Measurements from ENCODE around the gene LMNA.
"Not testable (repeated sequence)": the region's sequence is repeated elsewhere in the genome, so short reads cannot be mapped to it uniquely, and the experiment has no call there.

Gene LMNA

DNA sequence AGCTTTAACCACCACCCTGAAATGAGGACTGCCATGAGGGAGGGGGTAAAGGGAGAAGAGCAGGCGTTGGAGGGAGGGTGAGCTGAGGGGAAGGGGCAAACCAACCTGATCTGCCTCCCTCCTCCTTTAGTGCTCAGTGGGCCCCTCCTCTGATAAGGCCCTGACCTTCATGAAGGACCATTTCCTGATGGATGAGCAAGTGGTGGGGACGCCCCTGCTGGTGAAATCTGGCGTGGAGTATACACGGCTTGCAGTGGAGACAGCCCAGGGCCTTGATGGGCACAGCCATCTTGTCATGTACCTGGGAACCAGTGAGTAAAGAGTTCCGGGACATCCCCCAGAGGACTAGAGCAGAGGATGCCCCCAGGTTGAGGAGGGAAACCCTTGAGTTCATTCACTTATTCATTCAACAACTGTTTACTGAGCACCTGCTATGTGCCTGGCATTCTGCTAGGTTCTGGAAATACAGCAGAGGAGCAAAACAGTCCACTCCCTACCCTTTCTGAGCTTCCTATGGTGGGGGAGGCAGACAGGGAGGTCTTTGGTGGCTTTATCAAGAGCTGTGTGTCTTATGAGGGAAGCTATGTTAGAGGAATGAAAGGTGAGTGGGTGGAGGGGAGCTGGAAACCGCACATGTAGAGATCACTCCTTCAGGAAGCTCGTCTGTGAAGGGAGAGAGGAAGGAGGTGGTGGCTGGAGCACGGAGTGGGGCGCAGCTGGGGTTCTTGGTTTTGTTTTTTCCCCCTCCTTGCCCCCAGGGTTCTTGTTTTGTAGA is 58.4 kb downstream of the LMNA start:
- no peak for DNase-seq

DNA sequence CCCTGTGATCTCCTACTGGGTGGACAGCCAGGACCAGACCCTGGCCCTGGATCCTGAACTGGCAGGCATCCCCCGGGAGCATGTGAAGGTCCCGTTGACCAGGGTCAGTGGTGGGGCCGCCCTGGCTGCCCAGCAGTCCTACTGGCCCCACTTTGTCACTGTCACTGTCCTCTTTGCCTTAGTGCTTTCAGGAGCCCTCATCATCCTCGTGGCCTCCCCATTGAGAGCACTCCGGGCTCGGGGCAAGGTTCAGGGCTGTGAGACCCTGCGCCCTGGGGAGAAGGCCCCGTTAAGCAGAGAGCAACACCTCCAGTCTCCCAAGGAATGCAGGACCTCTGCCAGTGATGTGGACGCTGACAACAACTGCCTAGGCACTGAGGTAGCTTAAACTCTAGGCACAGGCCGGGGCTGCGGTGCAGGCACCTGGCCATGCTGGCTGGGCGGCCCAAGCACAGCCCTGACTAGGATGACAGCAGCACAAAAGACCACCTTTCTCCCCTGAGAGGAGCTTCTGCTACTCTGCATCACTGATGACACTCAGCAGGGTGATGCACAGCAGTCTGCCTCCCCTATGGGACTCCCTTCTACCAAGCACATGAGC is 62.2 kb downstream of the LMNA start:
- DNase-seq, result no peak

DNA sequence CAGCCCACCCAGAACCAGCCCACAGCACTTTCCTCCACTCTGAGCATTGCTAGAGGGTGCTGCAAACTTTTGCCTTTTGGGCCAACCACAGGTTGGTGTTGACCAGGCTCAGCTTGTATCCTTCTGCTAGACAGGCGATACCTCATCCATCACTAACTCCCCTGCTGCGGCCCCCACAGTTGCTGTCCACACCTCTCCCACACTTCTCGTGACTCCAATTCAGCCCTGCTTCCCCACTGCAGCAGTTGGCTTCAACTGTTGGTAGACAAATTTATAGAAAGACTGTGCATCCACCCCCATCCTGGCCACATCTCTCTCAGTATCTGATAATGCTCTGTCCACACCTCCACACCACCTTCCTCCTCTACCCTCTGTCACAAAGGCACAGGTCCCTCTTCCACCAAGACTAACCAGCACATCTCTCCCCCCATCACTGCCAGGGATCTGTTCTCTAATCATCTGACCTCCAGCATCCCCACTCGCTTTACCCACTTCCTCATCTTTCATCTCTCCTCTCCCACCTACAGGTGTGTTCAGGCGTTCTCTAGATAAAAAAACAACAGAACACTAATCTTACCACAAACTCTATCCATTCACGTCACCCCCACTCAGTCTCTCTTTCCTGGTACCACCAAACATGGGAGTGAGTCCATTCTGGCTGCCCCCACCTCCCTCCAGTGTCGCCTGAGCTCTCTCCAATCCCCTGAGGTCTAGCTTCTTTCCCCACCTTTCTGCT is 63.6 kb downstream of the LMNA start:
- DNase-seq, result no peak

DNA sequence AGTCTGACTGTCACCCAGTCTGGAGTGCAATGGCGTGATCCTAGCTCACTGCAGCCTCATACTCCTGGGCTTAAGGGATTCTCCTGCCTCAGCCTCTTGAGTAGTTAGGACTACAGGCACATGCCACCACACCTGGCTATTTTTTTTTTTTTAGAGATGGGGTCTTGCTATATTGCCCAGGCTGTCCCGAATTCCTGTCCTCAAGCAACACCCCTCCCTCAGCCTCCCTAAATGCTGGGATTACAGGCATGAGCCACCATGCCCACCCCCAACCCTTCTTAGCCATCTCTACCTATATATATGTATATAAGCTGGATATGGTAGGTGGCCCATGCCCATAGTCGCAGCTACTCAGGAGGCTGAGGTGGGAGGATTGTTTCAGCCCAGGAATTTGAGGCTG is 66.0 kb downstream of the LMNA start:
- DNase-seq, result no peak

DNA sequence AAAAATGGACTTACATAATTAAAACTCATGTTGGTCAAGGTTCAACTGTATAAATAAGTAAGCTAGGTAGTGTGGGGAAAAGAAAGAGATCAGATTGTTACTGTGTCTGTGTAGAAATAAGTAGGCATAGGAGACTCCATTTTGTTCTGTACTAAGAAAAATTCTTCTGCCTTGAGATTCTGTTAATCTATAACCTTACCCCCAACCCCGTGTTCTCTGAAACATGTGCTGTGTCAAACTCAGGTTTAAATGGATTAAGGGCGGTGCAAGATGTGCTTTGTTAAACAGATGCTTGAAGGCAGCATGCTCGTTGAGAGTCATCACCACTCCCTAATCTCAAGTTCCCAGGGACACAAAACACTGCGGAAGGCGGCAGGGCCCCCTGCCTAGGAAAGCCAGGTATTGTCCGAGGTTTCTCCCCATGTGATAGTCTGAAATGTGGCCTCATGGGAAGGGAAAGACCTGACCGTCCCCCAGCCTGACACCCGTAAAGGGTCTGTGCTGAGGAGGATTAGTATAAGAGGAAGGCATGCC is 66.9 kb downstream of the LMNA start:
- DNase-seq, result not testable (repeated sequence)

DNA sequence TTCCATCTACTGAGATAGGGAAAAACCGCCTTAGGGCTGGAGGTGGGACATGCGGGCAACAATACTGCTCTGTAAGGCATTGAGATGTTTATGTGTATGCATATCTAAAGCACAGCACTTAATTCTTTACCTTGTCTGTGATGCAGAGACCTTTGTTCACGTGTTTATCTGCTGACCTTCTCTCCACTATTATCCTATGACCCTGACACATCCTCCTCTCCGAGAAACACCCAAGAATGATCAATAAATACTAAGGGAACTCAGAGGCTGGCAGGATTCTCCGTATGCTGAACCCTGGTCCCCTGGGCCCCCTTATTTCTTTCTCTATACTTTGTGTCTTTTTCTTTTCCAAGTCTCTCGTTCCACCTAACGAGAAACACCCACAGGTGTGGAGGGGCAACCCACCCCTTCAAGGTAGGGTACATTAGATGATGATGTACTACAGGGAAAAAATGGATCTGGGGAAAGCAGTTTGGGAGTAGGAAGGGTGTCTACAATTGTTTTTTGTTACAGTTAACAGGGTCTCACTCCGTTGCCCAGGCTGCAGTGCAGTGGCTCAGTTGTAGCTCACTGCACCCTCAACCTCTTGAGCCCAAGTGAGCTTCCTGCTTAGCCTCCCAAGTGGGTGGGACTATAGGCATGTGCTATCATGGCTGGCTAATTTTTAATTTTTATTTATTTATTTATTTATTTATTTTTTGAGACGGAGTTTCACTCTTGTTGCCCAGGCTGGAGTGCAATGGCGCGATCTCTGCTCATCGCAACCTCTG is 67.7 kb downstream of the LMNA start:
- not testable (repeated sequence) for DNase-seq

DNA sequence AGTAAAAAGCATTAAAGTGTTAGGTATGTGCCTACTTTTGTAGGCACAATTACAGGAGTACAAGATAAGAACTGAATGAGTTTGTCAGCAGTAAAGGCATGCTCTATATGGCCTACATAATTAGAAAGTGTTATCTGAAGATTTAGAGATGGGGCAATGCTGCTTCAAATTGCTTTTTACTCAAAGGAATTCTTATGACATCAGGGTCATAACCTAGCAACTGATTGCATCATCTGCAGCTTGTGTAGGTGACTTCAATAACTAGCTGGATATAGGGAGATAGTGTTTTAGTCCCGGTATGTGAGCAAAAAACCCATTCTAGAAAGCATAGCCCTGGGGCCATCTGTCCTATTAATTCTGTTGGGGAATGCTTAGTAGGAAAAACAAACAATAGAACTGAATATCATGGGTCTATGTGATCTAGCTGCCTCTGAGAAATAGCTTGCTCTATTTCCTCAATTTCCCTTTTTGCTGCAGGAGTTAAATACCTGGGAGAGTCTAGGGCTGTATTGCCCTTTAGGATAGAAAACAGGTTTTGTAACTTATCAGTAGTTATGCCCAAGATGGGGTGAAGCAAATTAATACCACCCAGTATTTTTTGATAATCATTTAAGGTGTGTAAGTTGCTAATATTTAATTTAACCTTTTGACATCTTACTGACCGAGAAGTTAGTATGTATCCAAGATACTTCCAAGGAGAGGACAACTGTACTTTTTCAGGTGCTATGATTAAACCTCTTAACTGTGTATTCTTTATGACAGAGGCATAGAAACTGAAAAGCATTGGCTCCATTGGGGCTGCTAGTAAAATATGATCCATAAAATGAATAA is 72.1 kb downstream of the LMNA start:
- DNase-seq, result not testable (repeated sequence)
